SK-N-SH treated with all-trans-retinoic acid at 6 μM for 48 hours (cell line): ENCODE data around the gene KIAA0319L.

Experiments
- ATAC-seq: fragments of 200-7000 bp; cut with Tn5 transposase; 3 replicates; pipeline ENCODE4 v1.9.1; 2020; ENCODE audit warnings: mild to moderate bottlenecking, moderate library complexity
- ARNTL ChIP-seq: fragments of 450-650 bp; formaldehyde crosslinking; IDR thresholded peaks from 2 replicates; pipeline ENCODE4 v1.5.0; 2020; ENCODE audit warnings: low read depth, mild to moderate bottlenecking, moderate library complexity, borderline replicate concordance
- BACH2 ChIP-seq: fragments of 250-450 bp; sonication (Bioruptor Pico); IDR thresholded peaks from 2 replicates; pipeline ENCODE4 v1.9.0; 2021; ENCODE audit warnings: mild to moderate bottlenecking, borderline replicate concordance
- CREB5 ChIP-seq: fragments of 250-450 bp; sonication (Bioruptor Pico); IDR thresholded peaks from 2 replicates; pipeline ENCODE4 v1.5.1; 2020; ENCODE audit warnings: low read depth, mild to moderate bottlenecking, moderate library complexity
- CSDC2 ChIP-seq: fragments of 250-450 bp; sonication (Bioruptor Pico); IDR thresholded peaks from 2 replicates; pipeline ENCODE4 v1.5.0; 2020; ENCODE audit warnings: mild to moderate bottlenecking, moderate library complexity
- CSRNP3 ChIP-seq: fragments of 250-450 bp; sonication (Bioruptor Pico); IDR thresholded peaks from 2 replicates; pipeline ENCODE4 v1.5.1; 2021; ENCODE audit warnings: mild to moderate bottlenecking, moderate library complexity
- ESRRG ChIP-seq: fragments of 250-450 bp; sonication (Bioruptor Pico); IDR thresholded peaks from 2 replicates; pipeline ENCODE4 v1.6.1; 2021; ENCODE audit warnings: mild to moderate bottlenecking
- GLIS3 ChIP-seq: fragments of 250-450 bp; sonication (Bioruptor Pico); IDR thresholded peaks from 2 replicates; pipeline ENCODE4 v1.5.0; 2020; ENCODE audit warnings: mild to moderate bottlenecking, moderate library complexity
- ISL1 ChIP-seq: fragments of 250-450 bp; sonication (Bioruptor Pico); IDR thresholded peaks from 2 replicates; pipeline ENCODE4 v2.1.2; 2022; ENCODE audit warnings: mild to moderate bottlenecking, moderate library complexity
- OSR1 ChIP-seq: fragments of 250-450 bp; sonication (Bioruptor Pico); IDR thresholded peaks from 2 replicates; pipeline ENCODE4 v1.8.0; 2022; ENCODE audit warnings: moderate library complexity, mild to moderate bottlenecking, inconsistent platforms
- PATZ1 ChIP-seq: fragments of 250-450 bp; sonication (Bioruptor Pico); IDR thresholded peaks from 2 replicates; pipeline ENCODE4 v1.8.0; 2020; ENCODE audit warnings: mild to moderate bottlenecking, moderate library complexity, borderline replicate concordance
- POU6F1 ChIP-seq: fragments of 250-450 bp; sonication (Bioruptor Pico); IDR thresholded peaks from 2 replicates; pipeline ENCODE4 v1.8.0; 2021; ENCODE audit warnings: low read depth, mild to moderate bottlenecking, moderate library complexity, borderline replicate concordance
- PPARA ChIP-seq: fragments of 250-450 bp; sonication (Bioruptor Pico); IDR thresholded peaks from 2 replicates; pipeline ENCODE4 v1.5.0; 2020; ENCODE audit warnings: mild to moderate bottlenecking, borderline replicate concordance
- RARB ChIP-seq: fragments of 250-450 bp; sonication (Bioruptor Pico); IDR thresholded peaks from 2 replicates; pipeline ENCODE4 v1.8.0; 2021; ENCODE audit warnings: mild to moderate bottlenecking, moderate library complexity
- SNAI2 ChIP-seq: fragments of 250-450 bp; sonication (Bioruptor Pico); IDR thresholded peaks from 2 replicates; pipeline ENCODE4 v1.5.0; 2020; ENCODE audit warnings: mild to moderate bottlenecking, moderate library complexity
- TCF4 ChIP-seq: fragments of 250-450 bp; sonication (Bioruptor Pico); IDR thresholded peaks from 2 replicates; pipeline ENCODE4 v1.8.0; 2021; ENCODE audit warnings: mild to moderate bottlenecking, moderate library complexity, borderline replicate concordance
- TOX ChIP-seq: fragments of 250-450 bp; sonication (Bioruptor Pico); IDR thresholded peaks from 2 replicates; pipeline ENCODE4 v1.8.0; 2021; ENCODE audit warnings: mild to moderate bottlenecking, moderate library complexity, borderline replicate concordance
- ZC3H10 ChIP-seq: fragments of 250-450 bp; sonication (Bioruptor Pico); IDR thresholded peaks from 2 replicates; pipeline ENCODE4 v1.5.1; 2021; ENCODE audit warnings: mild to moderate bottlenecking, moderate library complexity
- ZFP3 ChIP-seq: fragments of 250-450 bp; sonication (Bioruptor Pico); IDR thresholded peaks from 2 replicates; pipeline ENCODE4 v1.5.0; 2020; ENCODE audit warnings: mild to moderate bottlenecking, moderate library complexity
- ZFP30 ChIP-seq: fragments of 450-650 bp; formaldehyde crosslinking; IDR thresholded peaks from 2 replicates; pipeline ENCODE4 v1.5.0; 2022; ENCODE audit warnings: mild to moderate bottlenecking, moderate library complexity
- ZNF565 ChIP-seq: fragments of 450-650 bp; formaldehyde crosslinking; conservative IDR thresholded peaks from 2 replicates; pipeline ENCODE4 v1.5.0; 2020; ENCODE audit warnings: low read depth, mild to moderate bottlenecking, moderate library complexity
- ZNF70 ChIP-seq: fragments of 450-650 bp; formaldehyde crosslinking; IDR thresholded peaks from 2 replicates; pipeline ENCODE4 v1.5.0; 2020; ENCODE audit warnings: mild to moderate bottlenecking, moderate library complexity
- ZNF8 ChIP-seq: fragments of 450-650 bp; formaldehyde crosslinking; IDR thresholded peaks from 2 replicates; pipeline ENCODE4 v1.5.0; 2020; ENCODE audit warnings: mild to moderate bottlenecking, moderate library complexity

The KIAA0319L gene

GRCh38 chr1:35603468-35603867 lies 46.3 kb upstream of the KIAA0319L start:
- no peak for ATAC-seq
- TF ChIP-seq GLIS3 (CRISPR knock-in tag), result no peak
- no peak for TF ChIP-seq SNAI2 (CRISPR knock-in tag)
- no peak for TF ChIP-seq ARNTL (CRISPR knock-in tag)
- TF ChIP-seq PPARA, result no peak
- TF ChIP-seq ZNF70 (CRISPR knock-in tag), result no peak
- no peak for TF ChIP-seq CSRNP3 (CRISPR knock-in tag)
- TF ChIP-seq TOX, result no peak
- TF ChIP-seq ZFP30 (CRISPR knock-in tag), result no peak
- no peak for TF ChIP-seq POU6F1
- TF ChIP-seq TCF4 (CRISPR knock-in tag), result no peak
- TF ChIP-seq ISL1 (CRISPR knock-in tag), result no peak
- TF ChIP-seq ZNF8 (CRISPR knock-in tag), result no peak
- TF ChIP-seq PATZ1 (CRISPR knock-in tag), result no peak
- TF ChIP-seq RARB (CRISPR knock-in tag), result no peak
- TF ChIP-seq, all 23 proteins: peak for 0

- no peak for ATAC-seq
- TF ChIP-seq GLIS3 (CRISPR knock-in tag), result no peak
- no peak for TF ChIP-seq ZNF565 (CRISPR knock-in tag)
- no peak for TF ChIP-seq ZFP3 (CRISPR knock-in tag)
- TF ChIP-seq CREB5 (CRISPR knock-in tag), result no peak
- no peak for TF ChIP-seq ISL1 (CRISPR knock-in tag)
- no peak for TF ChIP-seq OSR1 (CRISPR knock-in tag)
- no peak for TF ChIP-seq CSRNP3 (CRISPR knock-in tag)
- TF ChIP-seq PPARA, result no peak
- no peak for TF ChIP-seq ZC3H10
- TF ChIP-seq ARNTL (CRISPR knock-in tag), result no peak
- TF ChIP-seq BACH2 (CRISPR knock-in tag), result no peak
- TF ChIP-seq CSDC2 (CRISPR knock-in tag), result no peak
- TF ChIP-seq ZNF8 (CRISPR knock-in tag), result no peak
- no peak for TF ChIP-seq TOX
Measured at GRCh38 chr1:35600593-35600992, 43.4 kb upstream of the KIAA0319L start.

GRCh38 chr1:35599411-35599810 lies 42.2 kb upstream of the KIAA0319L start:
- no peak for ATAC-seq
- no peak for TF ChIP-seq ZC3H10
- TF ChIP-seq RARB (CRISPR knock-in tag), result no peak
- no peak for TF ChIP-seq ESRRG
- no peak for TF ChIP-seq CSDC2 (CRISPR knock-in tag)
- TF ChIP-seq ARNTL (CRISPR knock-in tag), result no peak

- ATAC-seq, result no peak
- no peak for TF ChIP-seq ZFP3 (CRISPR knock-in tag)
- no peak for TF ChIP-seq BACH2 (CRISPR knock-in tag)
- TF ChIP-seq ISL1 (CRISPR knock-in tag), result no peak
- no peak for TF ChIP-seq ESRRG
Measured at GRCh38 chr1:35598895-35599294, 41.7 kb upstream of the KIAA0319L start.
